Measurements from ENCODE around the gene NTM.

DNA sequence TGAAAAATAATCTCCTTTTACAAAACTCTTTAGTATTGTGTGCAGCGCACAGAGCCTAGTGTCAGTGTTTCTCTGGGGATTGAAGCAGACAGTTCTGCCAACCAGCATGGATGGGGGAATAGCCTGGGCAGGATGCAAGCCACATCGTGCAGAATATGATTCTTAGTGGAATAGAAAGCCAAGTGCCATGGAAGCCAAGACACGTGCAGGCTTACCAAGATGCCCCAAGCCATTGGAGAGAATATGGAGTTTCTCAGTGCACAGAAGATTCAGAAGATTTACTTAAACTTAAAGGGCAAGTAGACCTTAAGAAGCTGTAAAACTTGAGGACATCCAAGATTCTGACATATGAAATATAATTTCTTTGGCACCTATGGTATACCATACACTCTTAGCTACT lies 917.6 kb downstream of the NTM start:
- TF ChIP-seq, protein P1, sequence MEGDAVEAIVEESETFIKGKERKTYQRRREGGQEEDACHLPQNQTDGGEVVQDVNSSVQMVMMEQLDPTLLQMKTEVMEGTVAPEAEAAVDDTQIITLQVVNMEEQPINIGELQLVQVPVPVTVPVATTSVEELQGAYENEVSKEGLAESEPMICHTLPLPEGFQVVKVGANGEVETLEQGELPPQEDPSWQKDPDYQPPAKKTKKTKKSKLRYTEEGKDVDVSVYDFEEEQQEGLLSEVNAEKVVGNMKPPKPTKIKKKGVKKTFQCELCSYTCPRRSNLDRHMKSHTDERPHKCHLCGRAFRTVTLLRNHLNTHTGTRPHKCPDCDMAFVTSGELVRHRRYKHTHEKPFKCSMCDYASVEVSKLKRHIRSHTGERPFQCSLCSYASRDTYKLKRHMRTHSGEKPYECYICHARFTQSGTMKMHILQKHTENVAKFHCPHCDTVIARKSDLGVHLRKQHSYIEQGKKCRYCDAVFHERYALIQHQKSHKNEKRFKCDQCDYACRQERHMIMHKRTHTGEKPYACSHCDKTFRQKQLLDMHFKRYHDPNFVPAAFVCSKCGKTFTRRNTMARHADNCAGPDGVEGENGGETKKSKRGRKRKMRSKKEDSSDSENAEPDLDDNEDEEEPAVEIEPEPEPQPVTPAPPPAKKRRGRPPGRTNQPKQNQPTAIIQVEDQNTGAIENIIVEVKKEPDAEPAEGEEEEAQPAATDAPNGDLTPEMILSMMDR (IDR thresholded peaks at IDR 0.05; ENCODE audit: insufficient read depth, low read length) = no peak
- no peak for TF ChIP-seq POLR2AphosphoS5 (IDR thresholded peaks at IDR 0.05; ENCODE audit: low read depth)
